Endothelial cell of umbilical vein (primary cell): ENCODE data around the gene FKRP. TPM values are rescaled to one million over a fixed set of nuclear protein-coding genes. Genes with fewer than 3 reads are reported as not detected.

Source experiments
- BruUV-seq: library from RNA; stranded (reverse); fragments of 400-500 nt; replicated peaks from 2 replicates; lab custom pipeline; 2021; lab: Mats Ljungman, UMichigan
- CTCF ChIA-PET: fragments of 300-600, 350-600 bp; sonication (Branson Sonifier 250); formaldehyde crosslinking; loops from one replicate; lab custom pipeline; 2021; ENCODE audit warnings: antibody characterized with exemption, inconsistent platforms; lab: Charles Lee
- POLR2A ChIA-PET: fragments of 300-600, 350-600 bp; sonication (Branson Sonifier 250); formaldehyde crosslinking; loops from one replicate; lab custom pipeline; 2021; ENCODE audit warnings: antibody characterized with exemption, inconsistent platforms; lab: Charles Lee
- DNase-seq: peaks from one replicate; pipeline ENCODE4 v3.0.0-alpha.2; 2011; ENCODE audit warnings: low read depth, low spot score
- FAIRE-seq: peaks from 2 replicates; lab custom pipeline; 2011; peaks lifted over from hg19 to GRCh38; lab: Jason Lieb, UNC
- H2AFZ ChIP-seq: 2 replicates; pipeline ENCODE4 v1.6.0; 2012; ENCODE audit warnings: low read depth, low read length, control low read depth, inconsistent platforms
- H3K27ac ChIP-seq: 2 replicates; pipeline ENCODE4 v1.5.1; 2011; ENCODE audit warnings: low read depth, mild to moderate bottlenecking, control low read depth, low read length, moderate library complexity; ENCODE audit not compliant: insufficient read depth
- H3K27me3 ChIP-seq, 2 experiments: 2 replicates each; pipeline versions ENCODE4 v1.6.0 to v1.6.1; 2011; ENCODE audit warnings: low read length in 2 of 2, mixed read lengths in 1 of 2; ENCODE audit not compliant: control insufficient read depth in 2 of 2, insufficient read depth in 2 of 2
- H3K36me3 ChIP-seq, 2 experiments: 2 replicates in 1 of 2; 3 replicates in 1 of 2; pipeline ENCODE4 v1.5.1; 2011; ENCODE audit warnings: low read length in 2 of 2, mild to moderate bottlenecking in 1 of 2, moderate library complexity in 1 of 2; ENCODE audit not compliant: control insufficient read depth in 2 of 2, insufficient read depth in 2 of 2; ENCODE audit errors: extremely low read depth in 1 of 2
- H3K4me1 ChIP-seq: 3 replicates; pipeline ENCODE4 v1.5.1; 2011; ENCODE audit warnings: mild to moderate bottlenecking, low read length; ENCODE audit not compliant: control insufficient read depth, insufficient read depth; ENCODE audit errors: extremely low read depth
- H3K4me2 ChIP-seq: 2 replicates; pipeline ENCODE4 v1.6.1; 2011; ENCODE audit warnings: low read length, control low read depth, mixed read lengths; ENCODE audit not compliant: insufficient read depth
- H3K4me3 ChIP-seq, 3 experiments: fragments of 200-600 bp in 1 of 3; sonication (generic), shearing (Covaris generic) in 1 of 3; replicated peaks in 1 of 3; 2 replicates each; pipeline ENCODE4 v1.5.1; 2011 to 2016; ENCODE audit warnings: control low read depth in 3 of 3, low read length in 3 of 3, mild to moderate bottlenecking in 2 of 3, inconsistent platforms in 1 of 3, low read depth in 1 of 3, moderate library complexity in 1 of 3; ENCODE audit not compliant: insufficient read depth in 1 of 3
- H3K79me2 ChIP-seq: 2 replicates; pipeline ENCODE4 v1.6.0; 2012; ENCODE audit warnings: low read length, inconsistent platforms; ENCODE audit not compliant: control insufficient read depth, insufficient read depth
- H3K9ac ChIP-seq: replicated peaks from 2 replicates; pipeline ENCODE3; 2011; ENCODE audit warnings: low read length, control low read depth; ENCODE audit not compliant: insufficient read depth; ENCODE audit errors: extremely low read depth
- H3K9me1 ChIP-seq: replicated peaks from 3 replicates; pipeline ENCODE4 v1.6.0; 2011; ENCODE audit warnings: mild to moderate bottlenecking, low read length; ENCODE audit not compliant: control insufficient read depth, insufficient read depth; ENCODE audit errors: extremely low read depth
- H3K9me3 ChIP-seq: replicated peaks from 2 replicates; pipeline ENCODE4 v1.5.1; 2012; ENCODE audit warnings: low read length, inconsistent platforms; ENCODE audit not compliant: control insufficient read depth, insufficient read depth
- H4K20me1 ChIP-seq: replicated peaks from 2 replicates; pipeline ENCODE3; 2011; ENCODE audit warnings: mild to moderate bottlenecking, low read length; ENCODE audit not compliant: control insufficient read depth, insufficient read depth; ENCODE audit errors: extremely low read depth
- CTCF ChIP-seq, 2 donors: IDR thresholded peaks; 1 replicate in 1 of 2; 2 replicates in 1 of 2; pipeline ENCODE4 v1.5.1; 2011; ENCODE audit warnings: low read length in 2 of 2, mild to moderate bottlenecking in 2 of 2, moderate library complexity in 2 of 2, control low read depth in 1 of 2, inconsistent platforms in 1 of 2, low read depth in 1 of 2; ENCODE audit not compliant: insufficient read depth in 1 of 2; ENCODE audit errors: extremely low read depth in 1 of 2
- EZH2 ChIP-seq: IDR thresholded peaks from 2 replicates; pipeline ENCODE4 v1.6.1; 2012; ENCODE audit warnings: borderline replicate concordance, low read depth, mild to moderate bottlenecking, moderate library complexity, low read length, inconsistent platforms; ENCODE audit not compliant: severe bottlenecking
- FOS ChIP-seq: IDR thresholded peaks from 2 replicates; pipeline ENCODE4 v1.6.1; 2011; ENCODE audit warnings: mild to moderate bottlenecking, low read length, moderate library complexity, borderline replicate concordance; ENCODE audit not compliant: insufficient read depth
- GATA2 ChIP-seq: IDR thresholded peaks from 2 replicates; pipeline ENCODE4 v1.7.0; 2011; ENCODE audit warnings: low read depth, mild to moderate bottlenecking, moderate library complexity, mixed read lengths, low read length; ENCODE audit not compliant: insufficient read length, insufficient read depth
- JUN ChIP-seq: IDR thresholded peaks from 2 replicates; pipeline ENCODE4 v1.6.1; 2011; ENCODE audit warnings: borderline replicate concordance, low read depth; ENCODE audit not compliant: insufficient read length, insufficient read depth
- MYC ChIP-seq: IDR thresholded peaks from one replicate; pipeline ENCODE4 v1.6.1; 2011; ENCODE audit warnings: mild to moderate bottlenecking, low read depth, low read length
- POLR2A ChIP-seq: IDR thresholded peaks from 2 replicates; pipeline ENCODE4 v1.6.1; 2012; ENCODE audit warnings: low read depth, mild to moderate bottlenecking, control low read depth, low read length
- POLR2AphosphoS5 ChIP-seq: IDR thresholded peaks from 2 replicates; pipeline ENCODE4 v1.6.1; 2012; ENCODE audit warnings: low read depth, mild to moderate bottlenecking, control low read depth, low read length, moderate library complexity; ENCODE audit not compliant: insufficient read depth
- dilution Hi-C: fragments of 300-500 bp; cut with MboI; formaldehyde crosslinking; loops from one replicate; pipeline ENCODE4 v1.15.0; 2019; ENCODE audit warnings: low sequenced_read_pairs; ENCODE audit not compliant: extremely low pct_ligation_motif_present
- intact Hi-C: fragments of 100-400 bp; cut with micrococcal nuclease; formaldehyde crosslinking; loops from one replicate; pipeline ENCODE4 v1.10.0; 2022
- polyA plus RNA-seq, 4 experiments: library from polyadenylated mRNA; depleted of rRNA in 3 of 4; stranded (reverse) in 3 of 4; unstranded in 1 of 4; fragments of >200 nt; gene quantifications; 2 replicates each; pipeline versions ENCODE4 v1.2.1 to v1.2.3, GENCODE V29; 2011 to 2012; ENCODE audit warnings: missing spikeins in 1 of 4
- total RNA-seq: library from RNA; stranded (reverse); gene quantifications from 2 replicates; pipeline ENCODE4 v1.2.3, GENCODE V29; 2021
- TF ChIP-seq, protein P1 (sequence below): IDR thresholded peaks from 2 replicates; pipeline ENCODE4 v1.6.1; 2011; ENCODE audit not compliant: insufficient read depth, insufficient read length

Gene FKRP
- total and polyA plus RNA-seq, 2 donors (not counting 3 experiments of a cell fraction or from before 2014, with no cell fraction given), result 31.5 to 32.8 TPM

DNA sequence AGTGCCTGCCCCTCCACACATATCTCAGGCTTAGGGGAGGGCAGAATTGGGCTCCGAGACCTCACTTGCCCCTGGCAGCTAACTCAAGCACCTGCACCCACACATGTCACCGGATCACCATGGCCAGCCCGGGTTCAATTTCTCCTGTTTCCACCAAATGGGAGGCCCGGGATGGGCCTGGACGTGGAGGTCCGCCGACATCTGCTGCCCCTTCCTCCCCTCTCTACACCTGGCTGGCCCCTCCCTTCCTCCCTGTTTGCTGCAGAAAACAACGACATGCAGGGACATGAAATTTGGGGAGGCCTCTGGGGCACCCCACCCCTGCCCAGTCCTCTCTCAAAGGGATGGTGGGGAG is 30.3 kb upstream of the FKRP start:
- Histone ChIP-seq H3K36me3 (peaks cover under 1 to 10% of the 10 kb centered on the region in 2 experiments), H3K79me2 (peaks cover 34% of the 10 kb centered on the region), H3K9me3 (no peaks in the 10 kb centered on the region), H3K4me3 (peak overlapping the region; percentile 76 to 96 (median 85)), H4K20me1 (no peaks in the 10 kb centered on the region), H3K4me1 (peaks cover 34% of the 10 kb centered on the region), H3K9me1 (no peaks in the 10 kb centered on the region), H3K27ac (no peak overlapping the region), H3K27me3 (no peaks in the 10 kb centered on the region), H3K4me2 (peak overlapping the region; percentile 61), H2AFZ (no peak overlapping the region), H3K9ac (peak overlapping the region; percentile 71)
- DNase-seq (no peak), FAIRE-seq (no peak)
- intact Hi-C loops, result loop anchor here (2.0 kb wide), 1 partner anchor 55 kb away; the partner anchor contains the start of gene DACT3
- dilution Hi-C loops, result no loop called here
- no TSS peak for BruUV-seq
- TF ChIP-seq GATA2 (no peak), JUN (no peak), EZH2 (no peak), CTCF (IDR thresholded peaks at IDR 0.05; ENCODE audit: extremely low read depth in 1 of 2, insufficient read depth in 1 of 2, low read depth in 1 of 2, low read length in 2 of 2) (no peak), POLR2AphosphoS5 (no peak), FOS (no peak), POLR2A (no peak), MYC (no peak)
- TF ChIP-seq, protein P1, sequence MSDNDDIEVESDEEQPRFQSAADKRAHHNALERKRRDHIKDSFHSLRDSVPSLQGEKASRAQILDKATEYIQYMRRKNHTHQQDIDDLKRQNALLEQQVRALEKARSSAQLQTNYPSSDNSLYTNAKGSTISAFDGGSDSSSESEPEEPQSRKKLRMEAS, result no peak
- ChIA-PET POLR2A (no interaction called here), CTCF (interaction anchor here (1.7 to 5.4 kb wide), 3 partner anchors 7 to 14 kb away, joined by 8 to 74 read pairs (median 34); no protein-coding TSS in a partner anchor)
